ENCODE measurements around the gene TBX21. TPM values are rescaled to one million over a fixed set of nuclear protein-coding genes. Genes with fewer than 3 reads are reported as not detected.

Gene TBX21
- total RNA-seq, 1 experiment from 2014 or later = not detected

GRCh38 chr17:47789611-47790561 is 56.9 kb downstream of the TBX21 start:
- in situ Hi-C loops (cut with HindIII; ENCODE audit: low pct_unique_long_range_greater_than_20kb, low sequenced_read_pairs) = no loop called here
- no peak for DNase-seq (ENCODE audit: low read depth)

- in situ Hi-C loops (cut with HindIII; ENCODE audit: low pct_unique_long_range_greater_than_20kb, low sequenced_read_pairs) = no loop called here
- no peak for DNase-seq (ENCODE audit: low read depth)
Measured at GRCh38 chr17:47791025-47791424, 58.0 kb downstream of the TBX21 start.

- no peak for DNase-seq (ENCODE audit: low read depth)
- in situ Hi-C loops (cut with HindIII; ENCODE audit: low pct_unique_long_range_greater_than_20kb, low sequenced_read_pairs) = no loop called here
Measured at GRCh38 chr17:47792457-47792856, 59.4 kb downstream of the TBX21 start.

GRCh38 chr17:47792979-47793378 is 59.9 kb downstream of the TBX21 start:
- in situ Hi-C loops (cut with HindIII; ENCODE audit: low pct_unique_long_range_greater_than_20kb, low sequenced_read_pairs) = no loop called here
- DNase-seq (ENCODE audit: low read depth) = no peak

Other genes starting within 250 kb of the TBX21 start
- 59.0 and 119 TPM in 2 replicates for gene NPEPPS, start 202.1 kb upstream of the TBX21 start, total RNA-seq (2014; rRNA removed; shearing (Covaris generic); ENCODE audit: low replicate concordance)
- 188 and 192 TPM in 2 replicates for gene KPNB1, start 83.3 kb upstream of the TBX21 start, total RNA-seq (2014; rRNA removed; shearing (Covaris generic); ENCODE audit: low replicate concordance)
- gene TBKBP1, start 39.1 kb upstream of the TBX21 start, total RNA-seq (2014; rRNA removed; shearing (Covaris generic); ENCODE audit: low replicate concordance) = 0.17 and 0.74 TPM in 2 replicates
- gene OSBPL7, start 88.6 kb downstream of the TBX21 start, total RNA-seq (2014; rRNA removed; shearing (Covaris generic); ENCODE audit: low replicate concordance) = 10.0 and 12.4 TPM in 2 replicates
- 61.4 and 63.9 TPM in 2 replicates for gene MRPL10, start 98.3 kb downstream of the TBX21 start, total RNA-seq (2014; rRNA removed; shearing (Covaris generic); ENCODE audit: low replicate concordance)
- not detected in 2 replicates for gene LRRC46, start 98.4 kb downstream of the TBX21 start, total RNA-seq (2014; rRNA removed; shearing (Covaris generic); ENCODE audit: low replicate concordance)
- gene SCRN2, start 108.0 kb downstream of the TBX21 start, total RNA-seq (2014; rRNA removed; shearing (Covaris generic); ENCODE audit: low replicate concordance) = 46.0 and 52.3 TPM in 2 replicates
- 2.4 and 4.6 TPM in 2 replicates for gene SP6, start 117.9 kb downstream of the TBX21 start, total RNA-seq (2014; rRNA removed; shearing (Covaris generic); ENCODE audit: low replicate concordance)
- 0.03 TPM in 1 of 2 replicates, not detected in the other for gene SP2, start 163.0 kb downstream of the TBX21 start, total RNA-seq (2014; rRNA removed; shearing (Covaris generic); ENCODE audit: low replicate concordance)
- 77.0 and 96.8 TPM in 2 replicates for gene PNPO, start 208.3 kb downstream of the TBX21 start, total RNA-seq (2014; rRNA removed; shearing (Covaris generic); ENCODE audit: low replicate concordance)
- gene PRR15L, start 224.6 kb downstream of the TBX21 start, total RNA-seq (2014; rRNA removed; shearing (Covaris generic); ENCODE audit: low replicate concordance) = not detected in 2 replicates
- 89.8 and 102 TPM in 2 replicates for gene CDK5RAP3, start 237.9 kb downstream of the TBX21 start, total RNA-seq (2014; rRNA removed; shearing (Covaris generic); ENCODE audit: low replicate concordance)